HCT116 (cell line): ENCODE data around the gene HPCA. TPM values are rescaled to one million over a fixed set of nuclear protein-coding genes. Genes with fewer than 3 reads are reported as not detected.

ENCODE experiments used
- ATAC-seq: fragments of 200-7000 bp; cut with Tn5 transposase; 2 replicates; pipeline ENCODE4 v1.9.1; 2020; ENCODE audit warnings: mild to moderate bottlenecking, moderate library complexity
- BruUV-seq: library from RNA; stranded (reverse); fragments of 400-500 nt; replicated peaks from 2 replicates; lab custom pipeline; 2021; lab: Mats Ljungman, UMichigan
- CTCF ChIA-PET: fragments of 300-600 bp; sonication (Branson Sonifier 250); formaldehyde crosslinking; loops from one replicate; lab custom pipeline; 2021; ENCODE audit warnings: antibody characterized with exemption; lab: Charles Lee
- POLR2A ChIA-PET: fragments of 300-600, 350-600 bp; sonication (Branson Sonifier 250); formaldehyde crosslinking; loops from one replicate; lab custom pipeline; 2021; ENCODE audit warnings: antibody characterized with exemption; lab: Charles Lee
- RAD21 ChIA-PET, 2 experiments: fragments of 300-600 bp; sonication (Branson Sonifier 250); formaldehyde crosslinking; loops; one replicate each; lab custom pipeline; 2023; ENCODE audit warnings: low total read pairs in 2 of 2; ENCODE audit not compliant: uncharacterized antibody in 2 of 2, unreplicated experiment in 2 of 2, low non-redundant PET in 1 of 2; lab: Charles Lee
- DNase-seq: peaks from one replicate; pipeline ENCODE4 v3.0.0-alpha.2; 2010; ENCODE audit warnings: low read depth, low spot score
- H2AFZ ChIP-seq: fragments of 200-600 bp; shearing (Covaris generic), sonication (generic); 2 replicates; pipeline ENCODE4 v1.6.1; 2017; ENCODE audit warnings: low read depth, mixed run types, mixed read lengths, antibody characterized with exemption, low read length; ENCODE audit not compliant: poor library complexity, severe bottlenecking
- H3K27ac ChIP-seq: 2 replicates; pipeline ENCODE4 v1.5.1; 2012; ENCODE audit warnings: low read depth, low read length
- H3K27me3 ChIP-seq: fragments of 200-600 bp; sonication (generic); 2 replicates; pipeline ENCODE4 v1.6.1; 2016; ENCODE audit warnings: mixed run types, low read length, mixed read lengths; ENCODE audit not compliant: insufficient read depth
- H3K36me3 ChIP-seq, 2 experiments: fragments of 200-500 bp in 1 of 2; fragments of 200-600 bp in 1 of 2; sonication (Bioruptor generic) in 1 of 2; sonication (generic) in 1 of 2; 2 replicates each; pipeline versions ENCODE4 v1.5.1 to v1.6.1; 2014 to 2016; ENCODE audit warnings: low read length in 2 of 2, inconsistent platforms in 1 of 2, mixed read lengths in 1 of 2, mixed run types in 1 of 2; ENCODE audit not compliant: insufficient read depth in 2 of 2, control insufficient read depth in 1 of 2
- H3K4me1 ChIP-seq, 2 experiments: fragments of 200-600 bp in 1 of 2; sonication (generic) in 1 of 2; 2 replicates each; pipeline versions ENCODE4 v1.5.1 to v1.6.1; 2012 to 2017; ENCODE audit warnings: low read length in 2 of 2, inconsistent platforms in 1 of 2, mild to moderate bottlenecking in 1 of 2, mixed read lengths in 1 of 2, mixed run types in 1 of 2, moderate library complexity in 1 of 2; ENCODE audit not compliant: insufficient read depth in 2 of 2, control insufficient read depth in 1 of 2
- H3K4me2 ChIP-seq: fragments of 200-600 bp; sonication (generic); 2 replicates; pipeline ENCODE4 v1.6.1; 2017; ENCODE audit warnings: mixed run types, low read length, mixed read lengths
- H3K4me3 ChIP-seq, 2 experiments: fragments of 200-600 bp in 1 of 2; sonication (generic) in 1 of 2; replicated peaks in 1 of 2; 2 replicates each; pipeline ENCODE4 v1.5.1; 2011 to 2016; ENCODE audit warnings: low read length in 2 of 2, control low read depth in 1 of 2, low read depth in 1 of 2, mild to moderate bottlenecking in 1 of 2, mixed read lengths in 1 of 2, mixed run types in 1 of 2
- H3K79me2 ChIP-seq: fragments of 200-600 bp; sonication (generic); 2 replicates; pipeline ENCODE4 v1.6.1; 2017; ENCODE audit warnings: mild to moderate bottlenecking, mixed run types, low read length, moderate library complexity, mixed read lengths; ENCODE audit not compliant: insufficient read depth
- H3K9ac ChIP-seq: fragments of 200-600 bp; sonication (generic); 2 replicates; pipeline ENCODE4 v1.6.1; 2016; ENCODE audit warnings: low read length, mixed read lengths
- H3K9me2 ChIP-seq: fragments of 200-600 bp; sonication (generic), shearing (Covaris generic); 2 replicates; pipeline ENCODE4 v1.6.1; 2017; ENCODE audit warnings: mixed run types, mild to moderate bottlenecking, moderate library complexity; ENCODE audit not compliant: insufficient read depth
- H3K9me3 ChIP-seq, 2 experiments: fragments of 200-500 bp in 1 of 2; fragments of 200-600 bp in 1 of 2; sonication (Bioruptor generic) in 1 of 2; sonication (generic) in 1 of 2; 2 replicates each; pipeline ENCODE4 v1.6.1; 2014 to 2017; ENCODE audit warnings: low read length in 2 of 2, mixed read lengths in 2 of 2, inconsistent platforms in 1 of 2, low read depth in 1 of 2, mild to moderate bottlenecking in 1 of 2, mixed run types in 1 of 2, moderate library complexity in 1 of 2; ENCODE audit not compliant: control insufficient read depth in 1 of 2, insufficient read depth in 1 of 2
- H4K20me1 ChIP-seq: fragments of 200-600 bp; sonication (generic), shearing (Covaris generic); 2 replicates; pipeline ENCODE4 v1.6.1; 2017; ENCODE audit warnings: mixed run types, mild to moderate bottlenecking, moderate library complexity; ENCODE audit not compliant: insufficient read depth
- CEBPB ChIP-seq: IDR thresholded peaks from 2 replicates; pipeline ENCODE4 v1.6.1; 2012; ENCODE audit warnings: low read depth
- EGR1 ChIP-seq: IDR thresholded peaks from 2 replicates; pipeline ENCODE4 v1.6.1; 2012; ENCODE audit warnings: low read depth
- EZH2phosphoT487 ChIP-seq: fragments of 200-600 bp; IDR thresholded peaks from 2 replicates; pipeline ENCODE4 v1.6.1; 2018; ENCODE audit warnings: antibody characterized with exemption, borderline replicate concordance
- JUND ChIP-seq: IDR thresholded peaks from 2 replicates; pipeline ENCODE4 v1.6.1; 2012
- MAX ChIP-seq: IDR thresholded peaks from 2 replicates; pipeline ENCODE4 v1.6.1; 2012
- POLR2AphosphoS5 ChIP-seq: IDR thresholded peaks from 2 replicates; pipeline ENCODE4 v1.6.1; 2011; ENCODE audit warnings: mild to moderate bottlenecking, low read depth, low read length, moderate library complexity
- SIN3A ChIP-seq: IDR thresholded peaks from 2 replicates; pipeline ENCODE4 v1.6.1; 2012; ENCODE audit warnings: low read depth
- SP1 ChIP-seq: IDR thresholded peaks from 2 replicates; pipeline ENCODE4 v1.6.1; 2012; ENCODE audit warnings: low read depth
- SRF ChIP-seq: IDR thresholded peaks from 2 replicates; pipeline ENCODE4 v1.6.1; 2012; ENCODE audit warnings: low read depth
- ZFX ChIP-seq: fragments of 450-650 bp; IDR thresholded peaks from 2 replicates; pipeline ENCODE4 v1.6.1; 2017
- ZNF274 ChIP-seq: fragments of 200-500 bp; sonication (Bioruptor generic); IDR thresholded peaks from 2 replicates; pipeline ENCODE4 v1.6.1; 2014; ENCODE audit warnings: mild to moderate bottlenecking, low read depth, low read length, inconsistent platforms
- intact Hi-C: fragments of 100-400 bp; cut with micrococcal nuclease; formaldehyde crosslinking; loops from 2 replicates; pipeline ENCODE4 v1.10.0; 2022
- total RNA-seq: library from RNA; stranded (reverse); gene quantifications from one replicate; pipeline ENCODE4 v1.2.1, GENCODE V29; 2021; ENCODE audit not compliant: unreplicated experiment

The HPCA gene
- total RNA-seq, 1 experiment from 2014 or later, result 0.15 TPM

DNA sequence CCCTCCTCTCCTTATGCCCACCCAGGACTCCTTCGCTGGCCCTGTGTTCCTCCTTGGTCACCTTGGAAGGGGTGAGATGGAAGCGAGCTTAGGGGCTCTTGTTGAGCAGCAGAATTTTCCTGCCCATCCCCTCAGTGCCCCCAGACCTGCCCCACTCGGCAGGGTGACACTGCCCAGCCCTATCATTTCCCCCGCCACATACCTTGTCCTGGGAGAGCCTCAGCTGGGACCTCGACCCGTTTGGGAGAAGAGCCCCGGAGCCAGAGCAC, 14.2 kb upstream of the HPCA start (continued):
- TF ChIP-seq JUND (no peak), MAX (no peak), POLR2AphosphoS5 (no peak), EGR1 (no peak), EZH2phosphoT487 (no peak)

DNA sequence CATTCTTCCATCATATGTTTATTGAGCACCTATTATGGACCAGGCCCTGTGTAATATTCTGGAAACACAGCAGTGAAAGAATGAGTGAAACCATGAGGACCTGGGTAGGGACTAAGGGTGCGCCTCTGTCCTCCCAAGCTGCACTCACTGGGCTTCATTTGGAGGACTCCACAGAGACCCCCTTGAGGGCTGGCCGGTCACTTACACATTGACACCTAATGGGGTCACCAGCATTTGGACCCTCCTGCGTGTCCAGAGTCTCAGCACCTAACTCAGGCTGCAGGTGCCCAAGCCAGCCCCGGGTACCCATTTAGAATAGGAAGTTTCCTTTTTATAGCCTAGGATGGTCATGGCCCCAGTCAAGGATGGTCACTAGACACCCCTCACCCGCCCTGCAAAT, 12.8 kb upstream of the HPCA start:
- POLR2A ChIA-PET, result no interaction called here
- no TSS peak for BruUV-seq
- no peaks in the 10 kb centered on the region for H3K9me3 ChIP-seq
- no peak overlapping the region for H3K27ac ChIP-seq
- H3K4me2 ChIP-seq, result no peak overlapping the region
- H3K27me3 ChIP-seq, result no peaks in the 10 kb centered on the region
- no peak for ATAC-seq
- no peaks in the 10 kb centered on the region for H3K36me3 ChIP-seq
- H3K4me1 ChIP-seq, result peaks cover 2 to 11% of the 10 kb centered on the region in 2 experiments; a peak in 2 of 4 replicates
- no peak overlapping the region for H2AFZ ChIP-seq
- H4K20me1 ChIP-seq, result no peaks in the 10 kb centered on the region
- RAD21 ChIA-PET, result interaction anchor here in 1 of 2 experiments (0.7 to 0.8 kb wide), 2 partner anchors 161 to 380 kb away, joined by 3 read pairs; no protein-coding TSS in a partner anchor
- H3K4me3 ChIP-seq, result no peak overlapping the region
- intact Hi-C loops, result loop anchor here (2.0 kb wide), 2 partner anchors 353 to 473 kb away; no protein-coding TSS in a partner anchor
- no peak for TF ChIP-seq SIN3A
- no peak for TF ChIP-seq SP1
- no peak for TF ChIP-seq ZNF274
- no peak for TF ChIP-seq ZFX
- TF ChIP-seq CEBPB, result no peak
- no peak for TF ChIP-seq SRF
- H3K79me2 ChIP-seq, result no peaks in the 10 kb centered on the region
- DNase-seq, result no peak
- H3K9me2 ChIP-seq, result no peaks in the 10 kb centered on the region
- no peak overlapping the region for H3K9ac ChIP-seq
- CTCF ChIA-PET, result interaction anchor here (0.8 to 1.7 kb wide), 4 partner anchors 161 to 472 kb away, joined by 3 to 9 read pairs (median 4); no protein-coding TSS in a partner anchor
